Right cardiac atrium (tissue), 5 donors: ENCODE measurements around the gene CCDC87. TPM values are rescaled to one million over a fixed set of nuclear protein-coding genes. Genes with fewer than 3 reads are reported as not detected.
"Not testable (repeated sequence)": the region's sequence is repeated elsewhere in the genome, so short reads cannot be mapped to it uniquely, and the experiment has no call there.

Experiments used
- ATAC-seq, 2 donors: fragments of 200-7000 bp; cut with Tn5 transposase; one replicate each; pipeline versions ENCODE4 v1.8.0 to v1.9.1; 2020; ENCODE audit warnings: moderate library complexity in 2 of 2, mild to moderate bottlenecking in 1 of 2
- DNase-seq, 3 donors: peaks; one replicate each; pipeline ENCODE4 v3.0.0-alpha.2; 2020
- H3K27ac ChIP-seq: one replicate; pipeline ENCODE4 v1.5.1; 2013; ENCODE audit warnings: mild to moderate bottlenecking, low read length, control low read depth, moderate library complexity
- H3K27me3 ChIP-seq: one replicate; pipeline ENCODE4 v1.6.1; 2013; ENCODE audit not compliant: control insufficient read depth, insufficient read depth
- H3K4me1 ChIP-seq: one replicate; pipeline ENCODE4 v1.6.1; 2013; ENCODE audit warnings: low read length; ENCODE audit not compliant: control insufficient read depth, insufficient read depth
- H3K4me3 ChIP-seq: one replicate; pipeline ENCODE4 v1.5.1; 2013; ENCODE audit warnings: low read length, control low read depth
- H3K9me3 ChIP-seq: one replicate; pipeline ENCODE4 v1.6.1; 2013; ENCODE audit warnings: low read length; ENCODE audit not compliant: control insufficient read depth
- WGBS: extraction: QIAGEN DNeasy Blood & Tissue Kit; methylation state at CpG from one replicate; pipeline ENCODE4 v1.1.7; 2013; 5-methylcytosine and 5-hydroxymethylcytosine counted together
- intact Hi-C, 4 donors: fragments of 100-400 bp; cut with DNase I; formaldehyde crosslinking; loops; one replicate each; pipeline versions ENCODE4 v1.11.0 to v1.14.0; 2022 to 2023
- polyA plus RNA-seq: library from polyadenylated mRNA; stranded (reverse); fragments of 200-250 nt; gene quantifications from one replicate; pipeline ENCODE4 v1.2.3, GENCODE V29; 2013
- total RNA-seq, 4 donors: library from RNA; stranded (reverse); fragmentation: NEBNext Ultra II Directional; extraction: Animal tissue kit (Norgen Biotek cat#: 25700); gene quantifications; one replicate each; pipeline ENCODE4 v1.2.1, GENCODE V29; 2021
- donor health status: healthy with polysubstance abuse.
- donor health status: DM: no; HTN: yes; CAD: no.
- donor health status: DM: no; HTN: no; CAD: no.
- donor health status: DM: no; HTN: yes; CAD: no; lungs with severe emphysema.
- donor health status: DM: yes; HTN: yes; CAD: no.

Gene CCDC87
- total and polyA plus RNA-seq, 5 donors, result 0.43 to 0.99 (median 0.62) TPM

GRCh38 chr11:66616379-66617154 is 23.7 kb upstream of the CCDC87 start, which contains the start of gene RBM14:
RBM14 (plus strand) TSS chr11:66616630; CDS start chr11:66616721, 91 bp downstream.
- Histone ChIP-seq H3K27me3 (no peaks in the 10 kb centered on the region), H3K9me3 (no peaks in the 10 kb centered on the region), H3K4me3 (peak within 1 kb of the TSS; percentile 59), H3K27ac (peak within 1 kb of the TSS; percentile 84), H3K4me1 (peaks cover 2% of the 10 kb centered on the region)
- DNase-seq, result peak; percentile 99
- intact Hi-C loops, result no loop called here
- under 1% methylated on average over 90 of the region's 90 CpGs for WGBS
- peak; percentile 98 for ATAC-seq

DNA sequence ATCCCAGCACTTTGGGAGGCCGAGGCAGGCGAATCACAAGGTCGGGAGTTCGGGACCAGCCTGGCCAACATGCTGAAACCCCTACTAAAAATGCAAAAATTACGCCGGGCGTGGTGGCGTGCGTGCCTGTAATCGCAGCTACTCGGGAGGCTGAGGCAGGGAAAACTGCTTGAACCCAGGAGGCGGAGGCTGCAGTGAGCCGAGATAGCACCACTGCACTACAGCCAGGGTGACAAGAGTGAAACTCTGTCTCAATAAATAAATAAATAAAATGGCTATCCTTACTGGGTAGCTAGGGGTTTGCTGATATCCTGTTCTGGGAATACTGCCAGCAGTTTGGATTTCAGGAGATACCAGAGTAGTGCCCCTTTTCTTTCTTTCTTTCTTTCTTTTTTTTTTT is 21.2 kb upstream of the CCDC87 start:
- Histone ChIP-seq H3K4me1 (no peaks in the 10 kb centered on the region), H3K9me3 (no peaks in the 10 kb centered on the region), H3K27ac (no peak overlapping the region), H3K4me3 (no peak overlapping the region), H3K27me3 (no peaks in the 10 kb centered on the region)
- DNase-seq (no peak), ATAC-seq (no peak)
- 63% methylated on average over 13 of the region's 13 CpGs for WGBS
- intact Hi-C loops, result no loop called here

GRCh38 chr11:66612458-66612857 is 19.6 kb upstream of the CCDC87 start:
- Histone ChIP-seq H3K9me3 (no peaks in the 10 kb centered on the region), H3K27me3 (no peaks in the 10 kb centered on the region), H3K4me3 (no peak overlapping the region), H3K4me1 (no peaks in the 10 kb centered on the region), H3K27ac (no peak overlapping the region)
- intact Hi-C loops, result no loop called here
- ATAC-seq, result no peak
- 85% methylated on average over 1 of the region's 1 CpG for WGBS
- no peak for DNase-seq

DNA sequence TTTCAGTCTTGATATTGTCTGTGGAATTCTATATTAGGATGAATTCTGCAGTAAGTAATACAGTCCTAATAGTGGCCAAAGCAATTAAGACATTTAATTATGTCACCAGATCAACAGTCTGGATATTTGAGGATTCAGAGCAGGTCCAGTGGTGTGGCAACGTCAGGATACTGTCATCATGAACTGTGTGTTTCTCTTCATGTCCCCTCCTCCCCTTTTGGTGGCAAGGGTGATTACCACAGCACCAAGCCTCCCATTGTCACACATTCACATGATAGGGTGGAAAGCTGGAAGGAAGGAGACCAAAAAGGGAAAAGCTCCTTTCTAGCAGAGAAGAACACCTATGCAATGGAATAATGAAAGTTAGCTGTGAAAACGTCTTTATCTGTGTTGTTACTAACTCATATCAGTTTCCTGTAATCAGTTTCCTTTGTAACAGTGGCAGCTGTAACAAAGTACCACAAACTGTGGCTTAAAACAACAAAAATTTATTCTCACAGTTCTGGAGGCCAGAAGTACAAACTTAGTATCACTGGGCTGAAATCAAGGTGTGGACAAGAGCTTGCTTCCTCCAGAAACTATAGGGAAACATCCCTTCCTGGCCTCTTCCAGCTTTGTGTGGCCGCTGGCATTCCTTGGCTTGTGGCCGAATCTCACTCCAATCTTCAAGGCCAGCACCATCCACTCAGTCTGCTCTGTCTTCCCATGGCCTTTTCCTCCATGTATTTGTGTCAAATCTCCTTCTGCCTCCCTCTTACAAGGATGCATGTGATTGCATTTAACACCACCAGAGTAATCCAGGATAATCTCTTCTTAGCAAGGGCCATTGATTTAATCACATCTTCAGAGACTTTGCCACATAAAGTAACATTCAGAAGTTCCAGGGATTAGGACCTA is 17.1 kb upstream of the CCDC87 start:
- no peaks in the 10 kb centered on the region for H3K9me3 ChIP-seq
- ATAC-seq (no peak), DNase-seq (no peak)
- intact Hi-C loops, result no loop called here
- H3K4me1 ChIP-seq, result no peaks in the 10 kb centered on the region
- no peak overlapping the region for H3K27ac ChIP-seq
- no peak overlapping the region for H3K4me3 ChIP-seq
- 61% methylated on average over 4 of the region's 4 CpGs for WGBS
- no peaks in the 10 kb centered on the region for H3K27me3 ChIP-seq

GRCh38 chr11:66607126-66607834 is 14.4 kb upstream of the CCDC87 start:
- Histone ChIP-seq H3K4me1 (no peaks in the 10 kb centered on the region), H3K27me3 (no peaks in the 10 kb centered on the region), H3K9me3 (no peaks in the 10 kb centered on the region), H3K27ac (peak overlapping the region; percentile 33), H3K4me3 (no peak overlapping the region)
- DNase-seq (peak; percentile 79 to 91 (median 85)), ATAC-seq (peak; percentile 83 to 88)
- WGBS, result 24% methylated on average over 8 of the region's 8 CpGs
- intact Hi-C loops, result no loop called here

DNA sequence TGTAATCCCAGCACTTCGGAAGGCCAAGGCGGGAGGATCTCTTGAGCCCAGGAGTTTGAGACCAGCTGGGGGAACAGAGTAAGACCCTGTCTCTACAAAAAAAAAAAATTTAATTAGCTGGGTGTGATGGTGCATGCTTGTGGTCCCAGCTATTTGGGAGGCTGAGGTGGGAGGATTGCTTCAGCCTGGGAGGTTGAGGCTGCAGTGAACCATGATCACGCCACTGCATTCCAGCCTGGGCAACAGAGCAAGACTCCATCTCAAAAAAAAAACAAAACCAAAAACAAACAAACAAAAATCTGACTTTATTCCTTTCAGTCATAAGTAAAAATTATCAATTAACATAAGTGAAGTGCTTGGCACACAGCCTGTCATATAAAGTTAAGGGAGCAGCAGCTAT is 13.7 kb upstream of the CCDC87 start:
- ATAC-seq, H3K4me3 ChIP-seq, intact Hi-C loops, H3K27me3 ChIP-seq, H3K4me1 ChIP-seq, DNase-seq, H3K9me3 ChIP-seq: not testable (repeated sequence)
- 92% methylated on average over 3 of the region's 3 CpGs for WGBS
- peak overlapping the region; percentile 33 for H3K27ac ChIP-seq

DNA sequence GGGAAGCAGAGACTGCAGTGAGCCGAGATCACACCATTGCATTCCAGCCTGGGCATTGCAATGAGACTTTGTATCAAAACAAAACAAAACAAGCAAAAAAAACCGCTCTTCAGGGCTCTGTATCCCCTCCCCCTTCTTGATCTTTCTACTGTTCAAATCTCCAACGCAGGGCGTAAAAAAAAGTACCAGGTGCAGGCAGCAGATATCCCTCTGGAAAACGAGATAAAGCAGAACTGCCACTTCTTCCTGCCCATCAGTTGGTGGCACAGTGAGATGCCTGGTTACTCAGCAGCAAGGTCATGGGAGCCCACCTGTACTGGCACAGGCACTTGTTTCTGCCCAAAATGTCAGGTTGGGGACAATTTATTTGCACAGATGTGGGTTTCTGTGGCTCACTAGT is 11.3 kb upstream of the CCDC87 start:
- no peaks in the 10 kb centered on the region for H3K4me1 ChIP-seq
- DNase-seq, result no peak
- no peak for ATAC-seq
- 84% methylated on average over 5 of the region's 5 CpGs for WGBS
- intact Hi-C loops, result no loop called here
- H3K27ac ChIP-seq, result no peak overlapping the region
- H3K4me3 ChIP-seq, result no peak overlapping the region
- H3K9me3 ChIP-seq, result no peaks in the 10 kb centered on the region
- no peaks in the 10 kb centered on the region for H3K27me3 ChIP-seq

DNA sequence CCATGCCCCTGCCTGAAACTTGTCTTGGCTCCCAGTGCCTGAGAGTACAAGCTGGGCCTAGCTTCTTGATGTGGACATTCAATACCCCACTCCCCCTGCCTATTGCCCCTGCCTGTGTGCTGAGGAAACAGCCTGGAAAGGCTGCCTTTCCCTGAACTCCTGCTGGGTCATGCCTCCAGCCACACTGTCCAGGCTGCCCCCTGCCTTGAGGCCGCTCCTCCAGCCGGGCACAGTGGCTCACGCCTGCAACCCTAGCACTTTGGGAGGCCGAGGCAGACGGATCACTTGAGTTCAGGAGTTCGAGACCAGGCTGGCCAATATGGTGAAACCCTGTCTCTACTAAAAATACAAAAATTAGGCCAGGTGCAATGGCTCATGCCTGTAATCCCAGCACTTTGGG is 10.2 kb upstream of the CCDC87 start:
- H3K27ac ChIP-seq, result no peak overlapping the region
- no peak for ATAC-seq

DNA sequence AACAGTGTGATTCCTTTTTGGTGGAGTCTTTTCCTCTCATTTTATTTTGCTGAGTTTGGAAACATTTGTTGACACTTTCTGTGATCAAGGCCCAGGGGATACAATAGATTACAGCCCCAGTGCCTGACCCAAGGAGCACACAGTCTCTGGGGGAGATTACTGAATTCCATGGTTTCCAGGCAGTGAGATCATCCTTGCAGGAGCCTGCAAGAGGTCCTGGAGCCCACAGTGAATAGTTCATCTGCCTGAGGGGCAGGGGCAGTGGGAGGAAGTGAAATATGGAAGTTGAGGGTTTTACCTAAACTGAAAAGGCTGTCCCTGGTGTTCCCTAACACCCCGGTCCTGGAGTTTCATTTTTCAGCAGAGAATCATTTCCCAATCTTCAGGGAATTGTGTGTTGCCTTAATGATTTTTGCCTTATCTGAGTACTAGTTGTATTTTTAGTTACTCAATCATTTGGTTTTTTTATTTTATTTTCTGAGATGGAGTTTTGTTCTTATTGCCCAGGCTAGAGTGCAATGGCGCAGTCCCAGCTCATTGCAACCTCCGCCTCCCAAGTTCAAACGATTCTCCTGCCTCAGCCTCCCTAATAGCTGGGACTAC is 7.9 kb upstream of the CCDC87 start:
- Histone ChIP-seq H3K4me1 (no peaks in the 10 kb centered on the region), H3K9me3 (no peaks in the 10 kb centered on the region), H3K27ac (peak overlapping the region; percentile 49), H3K27me3 (no peaks in the 10 kb centered on the region), H3K4me3 (no peak overlapping the region)
- ATAC-seq (peak; percentile 60 to 71), DNase-seq (peak in 1 of 3 donors; percentile 31)
- intact Hi-C loops, result no loop called here
- WGBS, result 79% methylated on average over 4 of the region's 4 CpGs

More for the DNA sequence above, 10.2 kb upstream of the CCDC87 start:
- Histone ChIP-seq H3K4me3 (no peak overlapping the region), H3K27me3 (no peaks in the 10 kb centered on the region), H3K4me1 (no peaks in the 10 kb centered on the region), H3K9me3 (no peaks in the 10 kb centered on the region)
- intact Hi-C loops, result no loop called here
- WGBS, result 96% methylated on average over 6 of the region's 6 CpGs
- DNase-seq, result no peak

GRCh38 chr11:66600219-66600618 is 7.4 kb upstream of the CCDC87 start:
- ATAC-seq (no peak), DNase-seq (no peak)
- no peak overlapping the region for H3K4me3 ChIP-seq
- no peaks in the 10 kb centered on the region for H3K27me3 ChIP-seq
- intact Hi-C loops, result no loop called here
- peaks cover 3% of the 10 kb centered on the region for H3K4me1 ChIP-seq
- no peaks in the 10 kb centered on the region for H3K9me3 ChIP-seq
- WGBS, result 73% methylated on average over 2 of the region's 2 CpGs
- no peak overlapping the region for H3K27ac ChIP-seq
